ENCODE results near the gene SRGAP1.

Gene SRGAP1

DNA sequence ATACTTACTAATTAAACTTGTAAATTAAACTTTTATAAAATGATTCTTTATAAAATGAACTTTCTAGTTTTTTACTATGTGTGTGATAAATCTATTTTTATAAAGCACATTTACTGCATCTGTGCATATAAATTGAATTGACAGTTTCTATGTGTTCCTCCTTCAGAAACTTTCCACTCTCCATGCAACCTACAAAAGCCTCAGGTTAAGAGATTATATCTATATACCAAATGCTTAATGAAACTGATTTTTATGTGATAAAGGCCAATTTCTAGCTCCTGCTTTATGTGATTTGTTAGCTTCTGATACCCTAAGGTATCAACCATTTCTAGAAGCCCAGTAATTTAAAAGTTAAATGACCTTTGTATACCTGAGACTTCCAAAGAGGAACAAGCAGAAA is 174.0 kb downstream of the SRGAP1 start:
- TF ChIP-seq, protein P1, sequence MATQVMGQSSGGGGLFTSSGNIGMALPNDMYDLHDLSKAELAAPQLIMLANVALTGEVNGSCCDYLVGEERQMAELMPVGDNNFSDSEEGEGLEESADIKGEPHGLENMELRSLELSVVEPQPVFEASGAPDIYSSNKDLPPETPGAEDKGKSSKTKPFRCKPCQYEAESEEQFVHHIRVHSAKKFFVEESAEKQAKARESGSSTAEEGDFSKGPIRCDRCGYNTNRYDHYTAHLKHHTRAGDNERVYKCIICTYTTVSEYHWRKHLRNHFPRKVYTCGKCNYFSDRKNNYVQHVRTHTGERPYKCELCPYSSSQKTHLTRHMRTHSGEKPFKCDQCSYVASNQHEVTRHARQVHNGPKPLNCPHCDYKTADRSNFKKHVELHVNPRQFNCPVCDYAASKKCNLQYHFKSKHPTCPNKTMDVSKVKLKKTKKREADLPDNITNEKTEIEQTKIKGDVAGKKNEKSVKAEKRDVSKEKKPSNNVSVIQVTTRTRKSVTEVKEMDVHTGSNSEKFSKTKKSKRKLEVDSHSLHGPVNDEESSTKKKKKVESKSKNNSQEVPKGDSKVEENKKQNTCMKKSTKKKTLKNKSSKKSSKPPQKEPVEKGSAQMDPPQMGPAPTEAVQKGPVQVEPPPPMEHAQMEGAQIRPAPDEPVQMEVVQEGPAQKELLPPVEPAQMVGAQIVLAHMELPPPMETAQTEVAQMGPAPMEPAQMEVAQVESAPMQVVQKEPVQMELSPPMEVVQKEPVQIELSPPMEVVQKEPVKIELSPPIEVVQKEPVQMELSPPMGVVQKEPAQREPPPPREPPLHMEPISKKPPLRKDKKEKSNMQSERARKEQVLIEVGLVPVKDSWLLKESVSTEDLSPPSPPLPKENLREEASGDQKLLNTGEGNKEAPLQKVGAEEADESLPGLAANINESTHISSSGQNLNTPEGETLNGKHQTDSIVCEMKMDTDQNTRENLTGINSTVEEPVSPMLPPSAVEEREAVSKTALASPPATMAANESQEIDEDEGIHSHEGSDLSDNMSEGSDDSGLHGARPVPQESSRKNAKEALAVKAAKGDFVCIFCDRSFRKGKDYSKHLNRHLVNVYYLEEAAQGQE (IDR thresholded peaks at IDR 0.05; ENCODE audit: insufficient read depth in 1 of 2, low read depth in 2 of 2, low read length in 2 of 2), result no peak
- no peak for TF ChIP-seq SIN3A (IDR thresholded peaks at IDR 0.05; ENCODE audit: borderline replicate concordance, insufficient read depth, low read length)
- TF ChIP-seq POLR2AphosphoS5 (IDR thresholded peaks at IDR 0.05; ENCODE audit: low read depth, low read length), result no peak
- no peak for TF ChIP-seq FOXP2 (optimal IDR thresholded peaks at IDR 0.05; ENCODE audit: borderline replicate concordance, extremely low read depth, extremely low read length, insufficient read depth)
- TF ChIP-seq TAF1 (IDR thresholded peaks at IDR 0.05; ENCODE audit: borderline replicate concordance, insufficient read depth, low read length), result no peak

DNA sequence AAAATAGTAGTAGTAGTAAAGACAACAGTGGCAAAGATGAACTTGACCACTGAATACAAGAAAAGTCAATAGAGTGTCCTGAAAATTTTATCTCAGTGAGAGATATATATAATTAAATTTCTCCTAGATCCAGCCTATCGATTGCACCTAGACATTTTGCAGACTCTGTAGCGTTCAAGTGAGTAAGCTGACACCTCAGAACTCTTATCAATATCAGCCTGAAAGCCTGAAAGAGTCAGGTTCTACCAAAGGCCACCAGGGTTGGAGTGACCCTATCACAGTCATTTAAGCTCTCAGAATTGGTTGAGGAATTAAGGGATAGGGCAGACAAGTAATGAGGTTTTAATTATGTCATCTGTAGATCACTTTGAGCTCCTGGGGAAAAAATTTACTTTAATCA is 174.6 kb downstream of the SRGAP1 start:
- TF ChIP-seq FOXP2 (optimal IDR thresholded peaks at IDR 0.05; ENCODE audit: borderline replicate concordance, extremely low read depth, extremely low read length, insufficient read depth), result no peak
- TF ChIP-seq, protein P1 (IDR thresholded peaks at IDR 0.05; ENCODE audit: insufficient read depth in 1 of 2, low read depth in 2 of 2, low read length in 2 of 2), result no peak
- no peak for TF ChIP-seq SIN3A (IDR thresholded peaks at IDR 0.05; ENCODE audit: borderline replicate concordance, insufficient read depth, low read length)
- TF ChIP-seq TAF1 (IDR thresholded peaks at IDR 0.05; ENCODE audit: borderline replicate concordance, insufficient read depth, low read length), result no peak
- TF ChIP-seq POLR2AphosphoS5 (IDR thresholded peaks at IDR 0.05; ENCODE audit: low read depth, low read length), result no peak

DNA sequence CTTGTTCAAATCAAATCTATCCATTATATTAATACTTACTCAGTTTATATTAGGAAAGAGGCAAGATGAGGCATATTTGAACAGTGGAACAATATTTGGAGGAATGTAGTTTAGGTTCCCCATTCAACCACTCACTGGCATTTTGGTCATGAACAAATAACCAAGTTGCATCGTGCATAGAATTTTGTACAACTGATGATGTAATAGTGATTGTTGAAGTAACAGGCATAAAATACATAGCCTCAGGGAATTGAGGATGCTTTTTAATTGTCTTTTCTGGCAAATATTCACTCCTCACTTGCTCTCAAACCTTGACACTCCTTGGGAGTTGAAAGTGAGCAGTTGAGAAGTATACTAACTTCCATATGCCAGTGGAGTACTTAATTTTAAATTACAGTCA is 175.2 kb downstream of the SRGAP1 start:
- TF ChIP-seq POLR2AphosphoS5 (IDR thresholded peaks at IDR 0.05; ENCODE audit: low read depth, low read length) (no peak), TAF1 (IDR thresholded peaks at IDR 0.05; ENCODE audit: borderline replicate concordance, insufficient read depth, low read length) (no peak), FOXP2 (optimal IDR thresholded peaks at IDR 0.05; ENCODE audit: borderline replicate concordance, extremely low read depth, extremely low read length, insufficient read depth) (no peak), SIN3A (IDR thresholded peaks at IDR 0.05; ENCODE audit: borderline replicate concordance, insufficient read depth, low read length) (no peak)
- TF ChIP-seq, protein P1 (IDR thresholded peaks at IDR 0.05; ENCODE audit: insufficient read depth in 1 of 2, low read depth in 2 of 2, low read length in 2 of 2), result no peak

DNA sequence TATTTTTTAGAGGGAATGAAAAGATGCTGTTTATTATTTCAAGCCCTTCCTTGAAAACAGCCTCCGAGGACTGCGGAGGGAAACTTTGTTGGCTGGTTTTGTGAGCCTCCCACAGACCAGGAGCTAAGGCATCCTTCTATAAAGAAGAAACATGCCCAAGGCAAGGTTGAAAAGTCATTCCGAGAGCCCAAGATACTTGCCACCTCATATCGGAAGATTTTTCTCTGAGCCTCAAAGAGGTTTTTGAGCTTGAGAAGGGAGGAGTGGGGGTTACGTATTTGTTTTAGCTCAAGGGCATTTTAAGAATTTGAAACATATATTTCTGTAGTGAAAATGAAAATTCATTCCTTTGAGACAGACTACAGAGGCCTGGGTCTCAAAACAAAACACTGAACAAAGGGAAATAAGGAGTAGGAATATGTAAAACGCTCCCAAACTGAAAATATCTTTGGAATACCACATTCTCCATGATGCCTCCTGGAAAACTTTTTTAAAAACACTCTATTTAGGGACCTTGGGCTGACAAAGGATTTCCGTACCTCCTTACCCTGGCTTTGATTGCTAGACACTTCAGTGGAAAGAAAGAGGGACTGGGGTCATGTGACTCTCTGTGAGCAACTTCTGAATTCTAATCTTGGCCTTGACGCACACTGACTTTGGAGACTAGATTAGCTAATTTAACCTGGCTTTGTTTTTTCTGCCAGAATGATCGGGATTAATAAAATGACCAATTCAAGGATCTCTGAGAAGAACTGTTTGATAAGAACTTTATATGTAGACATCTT is 180.9 kb downstream of the SRGAP1 start:
- TF ChIP-seq TAF1 (IDR thresholded peaks at IDR 0.05; ENCODE audit: borderline replicate concordance, insufficient read depth, low read length), result no peak
- TF ChIP-seq, protein P1 (IDR thresholded peaks at IDR 0.05; ENCODE audit: insufficient read depth in 1 of 2, low read depth in 2 of 2, low read length in 2 of 2), result no peak
- TF ChIP-seq SIN3A (IDR thresholded peaks at IDR 0.05; ENCODE audit: borderline replicate concordance, insufficient read depth, low read length), result no peak
- TF ChIP-seq FOXP2 (optimal IDR thresholded peaks at IDR 0.05; ENCODE audit: borderline replicate concordance, extremely low read depth, extremely low read length, insufficient read depth), result no peak
- TF ChIP-seq POLR2AphosphoS5 (IDR thresholded peaks at IDR 0.05; ENCODE audit: low read depth, low read length), result no peak

Data from PFSK-1 (cell line).